ENCODE data around the gene TMEM185A. TPM values are rescaled to one million over a fixed set of nuclear protein-coding genes. Genes with fewer than 3 reads are reported as not detected.

The TMEM185A gene
- total RNA-seq, 1 donor from 2014 or later, result 15.3 TPM

GRCh38 chrX:149639568-149639967 lies 8.0 kb upstream of the TMEM185A start:
- Histone ChIP-seq H3K27me3 (ENCODE audit: control insufficient read depth, insufficient read depth, low read length) (no peaks in the 10 kb centered on the region), H3K36me3 (ENCODE audit: control insufficient read depth, insufficient read depth, low read length) (no peaks in the 10 kb centered on the region), H3K4me3 (ENCODE audit: low read depth, low read length) (no peak overlapping the region)
- no peak for DNase-seq (ENCODE audit: low read depth)
- no peak for TF ChIP-seq CTCF (IDR thresholded peaks at IDR 0.05; ENCODE audit: insufficient read depth, low read length, poor library complexity, severe bottlenecking)

- no peak overlapping the region for H3K4me3 ChIP-seq (ENCODE audit: low read depth, low read length)
- H3K27me3 ChIP-seq (ENCODE audit: control insufficient read depth, insufficient read depth, low read length), result no peaks in the 10 kb centered on the region
- no peaks in the 10 kb centered on the region for H3K36me3 ChIP-seq (ENCODE audit: control insufficient read depth, insufficient read depth, low read length)
- DNase-seq (ENCODE audit: low read depth), result no peak
- TF ChIP-seq CTCF (IDR thresholded peaks at IDR 0.05; ENCODE audit: insufficient read depth, low read length, poor library complexity, severe bottlenecking), result no peak
Measured at GRCh38 chrX:149638860-149639259, 7.3 kb upstream of the TMEM185A start.

- no peaks in the 10 kb centered on the region for H3K27me3 ChIP-seq (ENCODE audit: control insufficient read depth, insufficient read depth, low read length)
- DNase-seq (ENCODE audit: low read depth), result no peak
- TF ChIP-seq CTCF (IDR thresholded peaks at IDR 0.05; ENCODE audit: insufficient read depth, low read length, poor library complexity, severe bottlenecking), result no peak
- H3K4me3 ChIP-seq (ENCODE audit: low read depth, low read length), result no peak overlapping the region
- no peaks in the 10 kb centered on the region for H3K36me3 ChIP-seq (ENCODE audit: control insufficient read depth, insufficient read depth, low read length)
Measured at GRCh38 chrX:149633511-149633910, 1.9 kb upstream of the TMEM185A start.

GRCh38 chrX:149630681-149631233 lies 835 bp downstream of the TMEM185A start:
- DNase-seq (ENCODE audit: low read depth), result no peak
- peak; percentile 7 for TF ChIP-seq CTCF (IDR thresholded peaks at IDR 0.05; ENCODE audit: insufficient read depth, low read length, poor library complexity, severe bottlenecking)
- peak overlapping the region; percentile 66 for H3K4me3 ChIP-seq (ENCODE audit: low read depth, low read length)
- H3K27me3 ChIP-seq (ENCODE audit: control insufficient read depth, insufficient read depth, low read length), result no peaks in the 10 kb centered on the region
- no peaks in the 10 kb centered on the region for H3K36me3 ChIP-seq (ENCODE audit: control insufficient read depth, insufficient read depth, low read length)

- no peak for TF ChIP-seq CTCF (IDR thresholded peaks at IDR 0.05; ENCODE audit: insufficient read depth, low read length, poor library complexity, severe bottlenecking)
- no peak overlapping the region for H3K4me3 ChIP-seq (ENCODE audit: low read depth, low read length)
- no peak for DNase-seq (ENCODE audit: low read depth)
- H3K36me3 ChIP-seq (ENCODE audit: control insufficient read depth, insufficient read depth, low read length), result no peaks in the 10 kb centered on the region
- no peaks in the 10 kb centered on the region for H3K27me3 ChIP-seq (ENCODE audit: control insufficient read depth, insufficient read depth, low read length)
Measured at GRCh38 chrX:149629730-149630387, 1.7 kb downstream of the TMEM185A start.

- H3K4me3 ChIP-seq (ENCODE audit: low read depth, low read length), result no peak overlapping the region
- H3K36me3 ChIP-seq (ENCODE audit: control insufficient read depth, insufficient read depth, low read length), result no peaks in the 10 kb centered on the region
- no peaks in the 10 kb centered on the region for H3K27me3 ChIP-seq (ENCODE audit: control insufficient read depth, insufficient read depth, low read length)
- DNase-seq (ENCODE audit: low read depth), result no peak
- no peak for TF ChIP-seq CTCF (IDR thresholded peaks at IDR 0.05; ENCODE audit: insufficient read depth, low read length, poor library complexity, severe bottlenecking)
Measured at GRCh38 chrX:149628768-149629167, 2.8 kb downstream of the TMEM185A start.
